Activated T-cell treated with anti-CD3 and anti-CD28 coated beads, Interleukin-2, amount 50 U/mL, for 48 hours (primary cell): Measurements from ENCODE around the gene CFHR1.
"Not testable (repeated sequence)": the region's sequence is repeated elsewhere in the genome, so short reads cannot be mapped to it uniquely, and the experiment has no call there.

Experiments
- DNase-seq, 2 experiments: peaks; one replicate each; pipeline ENCODE4 v3.0.0-alpha.2; 2020

Gene CFHR1

DNA sequence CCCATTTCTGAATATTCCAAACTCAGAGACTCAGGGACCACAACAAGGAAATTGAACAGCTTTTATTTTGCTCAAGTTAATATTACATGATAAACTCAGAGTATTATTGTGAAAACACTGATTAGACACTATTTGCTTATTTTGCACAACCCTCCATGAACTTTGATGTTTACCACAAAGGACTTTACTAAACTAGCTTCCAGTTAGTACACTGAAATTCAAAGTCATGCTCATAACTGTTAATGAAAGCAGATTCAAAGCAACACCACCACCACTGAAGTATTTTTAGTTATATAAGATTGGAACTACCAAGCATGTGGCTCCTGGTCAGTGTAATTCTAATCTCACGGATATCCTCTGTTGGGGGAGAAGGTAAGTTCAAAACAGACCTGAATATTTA is at the start of gene CFHR1:
CFHR1 (plus strand) TSS at position 201 of the 400 bp plus-strand sequence; CDS start at position 315, 114 bp downstream.
- DNase-seq, result not testable (repeated sequence)

DNA sequence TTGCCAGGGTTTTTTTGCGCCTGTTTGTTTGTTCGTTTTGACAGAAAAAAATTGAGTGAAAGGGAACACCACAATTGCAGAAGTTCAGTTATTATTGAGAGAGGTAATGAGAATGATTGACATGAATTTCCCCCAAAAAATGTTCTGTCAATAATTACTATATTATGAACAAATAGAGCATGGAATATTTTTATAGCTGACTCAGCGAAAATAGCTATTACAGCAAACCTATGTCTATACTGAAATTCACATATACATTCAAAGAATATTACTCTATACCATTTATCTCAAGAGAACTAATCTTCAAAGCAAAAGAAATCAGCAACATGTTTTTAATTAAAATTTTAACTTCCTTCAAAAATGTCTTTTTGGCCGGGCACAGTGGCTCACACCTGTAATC is 49.7 kb upstream of the CFHR1 start:
- DNase-seq, result not testable (repeated sequence)

DNA sequence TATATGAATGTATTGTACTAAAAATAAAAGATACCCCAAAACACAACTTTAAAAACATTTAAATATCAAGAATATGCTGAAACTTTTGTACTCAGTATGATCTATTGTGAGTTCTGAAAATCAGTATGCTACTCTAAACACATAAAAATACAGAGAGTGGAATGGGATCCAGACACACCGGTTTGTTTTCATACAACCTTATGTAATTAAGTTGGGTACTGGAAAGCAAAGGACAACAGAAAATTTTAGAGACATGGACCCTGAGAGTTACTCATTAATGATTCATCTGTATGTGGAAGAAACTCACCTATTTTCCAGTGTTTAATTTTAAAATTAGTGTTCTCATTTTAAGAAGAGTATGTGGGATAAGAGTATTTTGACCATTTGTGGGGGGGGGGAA is 45.8 kb upstream of the CFHR1 start:
- DNase-seq, result no peak

DNA sequence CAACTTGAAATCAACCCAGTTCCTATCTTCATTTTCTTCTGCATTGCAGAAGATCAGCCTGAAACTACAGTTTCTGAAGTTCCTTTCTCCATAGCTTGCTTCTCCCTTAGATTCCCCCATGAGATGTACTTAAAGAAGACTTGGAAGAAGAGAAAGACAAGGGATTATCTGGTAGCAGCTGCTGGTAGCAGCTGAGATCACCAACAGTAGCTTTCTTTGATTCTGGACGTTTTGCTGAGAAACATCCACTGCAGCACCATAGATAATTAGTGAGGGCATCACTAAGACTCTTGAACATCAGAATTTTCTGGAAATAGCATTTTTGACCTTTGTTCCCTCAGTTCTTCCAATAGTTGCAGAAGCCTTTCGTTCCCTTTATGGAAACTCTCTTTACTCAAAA is 45.4 kb upstream of the CFHR1 start:
- no peak for DNase-seq

DNA sequence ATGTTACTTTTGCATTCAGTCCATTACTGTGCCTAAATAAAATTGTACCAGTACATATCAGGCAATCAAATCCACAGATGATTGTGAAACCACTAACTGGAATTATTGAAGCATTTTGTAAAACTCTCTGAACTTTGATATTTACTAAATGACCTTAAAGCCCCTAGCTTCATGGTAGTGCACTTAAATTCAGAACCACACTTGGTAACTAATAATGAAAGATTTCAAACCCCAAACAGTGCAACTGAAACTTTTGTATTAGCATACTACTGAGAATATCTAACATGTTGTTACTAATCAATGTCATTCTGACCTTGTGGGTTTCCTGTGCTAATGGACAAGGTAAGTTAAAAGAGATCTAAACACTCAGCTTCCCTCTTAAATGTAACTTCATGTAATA is 44.9 kb upstream of the CFHR1 start, which contains the start of gene CFHR3:
CFHR3 (plus strand) TSS at position 238 of the 400 bp plus-strand sequence; CDS start at position 285, 47 bp downstream.
- no peak for DNase-seq

DNA sequence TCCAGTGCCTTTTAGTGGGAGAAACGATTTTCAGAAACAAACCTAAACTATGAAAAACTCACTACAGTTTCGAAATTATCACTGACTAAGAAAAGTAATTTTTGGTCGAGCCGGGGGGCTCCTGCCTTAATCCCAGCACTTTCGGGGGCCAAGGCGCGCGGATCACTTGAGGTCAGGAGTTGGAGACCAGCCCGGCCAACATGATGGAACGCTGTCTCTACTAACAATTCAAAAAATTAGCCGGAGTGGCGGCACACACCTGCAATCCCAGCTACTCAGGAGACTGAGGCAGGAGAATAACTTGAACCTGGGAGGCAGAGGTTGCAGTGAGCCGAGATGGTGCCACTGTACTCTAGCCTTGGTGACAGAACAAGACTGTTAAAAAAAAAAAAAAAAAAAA is 41.9 kb upstream of the CFHR1 start:
- no peak for DNase-seq

DNA sequence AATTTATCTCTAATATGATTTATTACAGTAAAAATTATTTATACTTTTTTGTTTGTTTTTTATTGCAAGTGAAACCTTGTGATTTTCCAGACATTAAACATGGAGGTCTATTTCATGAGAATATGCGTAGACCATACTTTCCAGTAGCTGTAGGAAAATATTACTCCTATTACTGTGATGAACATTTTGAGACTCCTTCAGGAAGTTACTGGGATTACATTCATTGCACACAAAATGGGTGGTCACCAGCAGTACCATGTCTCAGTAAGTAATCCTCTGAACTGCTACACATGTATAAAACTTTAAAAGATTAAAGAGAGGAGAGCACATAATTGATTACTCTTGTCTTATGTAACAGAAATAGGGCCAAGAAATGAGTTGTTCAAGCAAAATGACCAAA is 40.4 kb upstream of the CFHR1 start:
- no peak for DNase-seq

DNA sequence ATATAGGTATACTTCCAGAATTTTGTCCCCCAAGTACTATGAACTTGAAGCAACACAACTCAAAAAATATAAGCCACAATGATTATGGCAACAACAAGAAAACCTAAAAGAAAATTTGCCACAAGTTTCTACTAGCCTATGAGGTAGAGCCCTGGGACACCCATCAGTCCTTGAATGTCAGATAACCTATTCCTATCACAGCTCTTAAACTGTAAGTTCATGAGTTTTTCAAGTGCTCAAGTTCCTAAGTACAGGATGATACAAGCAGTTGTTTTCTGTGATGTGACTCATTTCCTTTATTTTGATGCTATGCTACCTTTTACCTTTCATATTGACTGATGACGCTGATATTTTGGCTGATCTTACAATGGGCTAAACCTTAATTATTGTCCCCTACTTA is 28.3 kb upstream of the CFHR1 start:
- not testable (repeated sequence) for DNase-seq

DNA sequence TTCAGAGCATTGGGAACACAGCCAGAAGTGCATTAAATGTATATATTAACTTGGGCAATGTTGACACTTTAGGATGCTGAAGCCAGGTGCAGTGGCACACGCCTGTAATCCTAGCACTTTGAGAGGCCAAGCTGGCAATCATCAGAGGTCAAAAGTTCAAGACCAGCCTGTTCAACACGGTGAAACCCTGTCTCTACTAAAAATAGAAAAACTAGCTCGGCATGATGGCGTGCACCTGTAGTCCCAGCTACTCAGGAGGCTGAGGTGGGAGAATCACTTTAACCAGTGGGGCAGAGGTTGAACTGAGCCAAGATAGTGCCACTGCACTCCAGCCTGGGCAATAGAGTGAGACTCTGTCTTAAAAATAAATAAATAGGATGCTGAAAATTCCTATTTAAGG is 25.4 kb upstream of the CFHR1 start:
- DNase-seq, result not testable (repeated sequence)

DNA sequence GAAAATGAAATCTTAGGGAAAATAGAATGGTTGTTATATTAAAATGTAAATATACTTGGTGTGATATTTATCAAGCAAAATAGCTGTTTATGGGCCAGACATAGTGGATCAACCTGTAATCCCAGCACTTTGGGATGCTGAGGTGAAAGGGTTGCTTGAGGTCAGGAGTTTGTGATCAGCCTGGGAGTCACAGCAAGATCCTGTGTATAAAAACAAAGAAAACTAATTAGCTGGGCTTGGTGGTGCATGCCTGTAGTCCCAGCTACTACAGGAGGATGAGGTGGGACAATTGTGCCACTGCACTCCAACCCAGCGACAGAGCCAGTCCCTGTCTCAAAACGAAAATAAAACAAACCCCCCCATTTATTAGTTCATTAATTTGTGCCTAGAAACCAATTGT is 21.6 kb upstream of the CFHR1 start:
- no peak for DNase-seq

DNA sequence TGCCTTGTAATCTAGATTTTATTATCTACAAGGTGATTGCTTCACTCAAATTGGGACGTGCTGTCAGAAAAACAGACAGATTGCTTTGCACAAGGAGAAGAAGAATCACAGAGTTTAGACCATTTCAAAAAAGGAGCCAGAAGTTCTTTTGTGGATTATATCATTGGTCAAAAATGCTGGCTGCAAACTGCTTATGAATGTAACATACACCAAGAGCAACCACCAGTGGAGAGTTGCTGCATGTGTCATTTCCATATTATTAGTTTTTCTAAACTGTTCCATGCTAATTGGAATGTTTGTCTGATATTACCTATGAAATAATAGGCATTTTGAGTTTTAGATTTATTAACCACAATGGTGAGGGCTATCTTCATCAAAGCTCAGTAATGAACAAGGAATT is 17.6 kb upstream of the CFHR1 start:
- not testable (repeated sequence) for DNase-seq

DNA sequence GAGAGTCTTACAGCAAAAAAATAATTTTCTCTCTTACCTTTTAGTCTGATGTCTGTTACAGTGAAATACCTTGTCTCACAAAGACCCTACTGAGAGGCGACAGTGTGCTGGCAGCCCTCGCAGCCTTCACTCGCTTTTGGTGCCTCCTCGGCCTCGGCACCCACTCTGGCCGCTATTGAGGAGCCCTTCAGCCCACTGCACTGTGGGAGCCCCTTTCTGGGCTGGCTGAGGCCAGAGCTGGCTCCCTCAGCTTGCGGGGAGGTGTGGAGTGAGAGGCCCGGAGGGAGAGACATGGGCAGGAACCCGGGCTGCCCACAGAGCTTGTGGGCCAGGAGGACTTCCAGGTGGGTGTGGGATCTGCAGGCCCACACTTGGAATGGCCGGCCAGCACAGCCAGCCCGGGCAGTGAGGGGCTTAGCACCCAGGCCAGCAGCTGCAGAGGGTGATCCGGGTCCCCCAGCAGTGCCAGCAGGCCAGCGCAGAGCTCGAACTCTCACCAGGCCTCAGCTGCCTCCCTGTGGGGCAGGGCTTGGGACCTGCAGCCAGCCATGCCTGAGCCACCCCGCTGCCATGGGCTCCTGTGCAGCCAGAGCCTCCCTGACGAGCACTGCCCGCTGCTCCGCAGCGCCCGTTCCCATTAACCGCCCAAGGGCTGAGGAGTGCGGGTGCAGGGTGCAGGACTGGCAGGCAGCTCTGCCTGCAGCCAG is 10.8 kb upstream of the CFHR1 start:
- no peak for DNase-seq

DNA sequence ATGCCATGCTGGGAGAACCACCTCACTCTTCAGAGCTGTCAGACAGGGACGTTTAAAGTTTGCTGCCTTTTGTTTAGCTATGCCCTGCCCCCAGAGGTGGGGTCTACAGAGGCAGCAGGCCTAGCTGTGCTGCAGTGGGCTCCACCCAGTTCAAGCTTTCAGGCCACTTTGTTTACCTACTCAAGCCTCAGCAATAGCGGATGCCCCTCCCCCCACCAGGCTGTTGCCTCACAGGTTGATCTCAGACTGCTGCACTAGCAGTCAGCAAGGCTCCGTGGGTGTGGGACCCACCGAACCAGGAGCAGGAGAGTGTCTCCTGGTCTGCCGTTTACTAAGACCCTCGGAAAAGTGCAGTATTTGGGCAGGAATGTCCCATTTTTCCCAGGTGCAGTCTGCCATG is 2.1 kb upstream of the CFHR1 start:
- not testable (repeated sequence) for DNase-seq

DNA sequence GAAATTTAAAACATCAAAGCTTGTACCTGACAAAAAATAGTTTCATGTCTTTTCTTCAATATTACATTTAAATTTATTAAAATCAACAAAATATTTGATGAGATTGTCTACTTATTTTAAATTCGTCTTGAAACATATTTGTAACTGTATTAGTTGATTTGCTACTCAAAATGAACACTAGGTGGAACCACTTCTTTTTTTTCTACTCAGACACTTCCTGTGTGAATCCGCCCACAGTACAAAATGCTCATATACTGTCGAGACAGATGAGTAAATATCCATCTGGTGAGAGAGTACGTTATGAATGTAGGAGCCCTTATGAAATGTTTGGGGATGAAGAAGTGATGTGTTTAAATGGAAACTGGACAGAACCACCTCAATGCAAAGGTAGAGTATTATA is 8.3 kb downstream of the CFHR1 start:
- DNase-seq, result not testable (repeated sequence)

DNA sequence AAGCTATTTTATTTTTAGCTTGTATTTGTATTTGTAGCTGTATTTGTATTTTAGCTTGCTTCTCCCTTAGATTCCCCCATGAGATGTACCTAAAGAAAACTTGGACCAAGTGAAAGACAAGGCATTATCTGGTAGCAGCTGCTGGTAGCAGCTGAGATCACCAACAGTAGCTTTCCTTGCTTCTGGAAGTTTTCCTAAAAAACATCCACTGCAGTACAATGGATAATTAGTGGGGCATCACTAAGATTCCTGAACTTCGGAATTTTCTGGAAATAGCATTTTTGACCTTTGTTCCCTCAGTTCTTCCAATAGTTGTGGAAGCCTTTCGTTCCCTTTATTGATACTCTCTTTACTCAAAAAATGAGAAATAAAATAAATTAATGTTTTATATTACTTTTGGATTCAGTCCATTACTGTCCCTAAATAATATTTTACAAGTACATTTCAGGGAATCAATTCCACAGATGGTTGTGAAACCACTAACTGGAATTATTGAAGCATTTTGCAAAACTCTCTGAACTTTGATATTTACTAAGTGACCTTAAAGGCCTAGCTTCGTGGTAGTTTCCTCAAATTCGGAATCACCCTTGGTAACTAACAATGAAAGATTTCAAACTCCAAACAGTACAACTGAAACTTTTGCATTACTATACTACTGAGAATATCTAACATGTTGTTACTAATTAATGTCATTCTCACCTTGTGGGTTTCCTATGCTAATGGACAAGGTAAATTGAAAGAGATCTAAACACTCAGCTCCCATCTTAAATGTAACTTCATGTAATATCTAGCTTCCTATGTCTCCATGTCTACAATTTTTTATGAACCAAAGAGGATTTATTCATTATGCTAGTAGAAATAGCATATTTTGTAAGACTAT is 30.3 kb downstream of the CFHR1 start:
- not testable (repeated sequence) for DNase-seq

DNA sequence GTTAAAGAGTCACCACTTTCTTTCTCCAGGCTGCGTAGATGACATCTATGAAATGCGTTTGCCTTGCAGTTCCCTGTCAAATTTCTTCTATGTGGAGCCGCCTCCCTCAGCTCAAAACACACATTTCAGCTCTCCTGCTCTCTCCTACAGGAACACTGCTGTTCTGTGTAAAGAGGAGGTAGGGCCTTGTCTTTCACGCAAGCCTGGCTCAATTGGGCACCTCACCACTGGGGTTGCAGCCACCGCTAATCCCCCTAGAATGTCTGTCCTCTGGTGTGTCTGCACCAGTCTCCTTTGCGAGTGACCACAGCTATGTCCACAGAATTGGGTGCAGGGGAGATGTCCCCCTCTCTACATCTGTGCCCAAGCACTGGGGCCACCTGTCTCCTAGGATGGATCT is 36.5 kb downstream of the CFHR1 start:
- no peak for DNase-seq

DNA sequence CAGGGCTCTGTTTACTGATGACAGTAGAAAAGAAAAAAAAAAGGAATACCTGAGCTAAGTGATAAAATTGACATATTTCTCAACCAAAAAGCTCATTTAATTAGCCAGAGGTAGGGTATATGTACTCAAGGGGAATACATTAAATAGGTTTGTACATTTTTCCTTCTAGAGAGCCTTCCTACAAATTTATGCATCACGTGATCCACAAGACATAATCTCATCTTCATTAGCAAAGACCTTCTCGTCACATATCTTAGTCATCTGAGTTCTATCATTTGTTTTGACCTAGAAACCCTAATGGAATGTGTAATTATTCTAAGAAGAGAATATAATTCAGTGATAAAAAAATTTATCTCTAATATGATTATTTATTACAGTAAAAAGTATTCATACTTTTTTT is 37.7 kb downstream of the CFHR1 start:
- no peak for DNase-seq

DNA sequence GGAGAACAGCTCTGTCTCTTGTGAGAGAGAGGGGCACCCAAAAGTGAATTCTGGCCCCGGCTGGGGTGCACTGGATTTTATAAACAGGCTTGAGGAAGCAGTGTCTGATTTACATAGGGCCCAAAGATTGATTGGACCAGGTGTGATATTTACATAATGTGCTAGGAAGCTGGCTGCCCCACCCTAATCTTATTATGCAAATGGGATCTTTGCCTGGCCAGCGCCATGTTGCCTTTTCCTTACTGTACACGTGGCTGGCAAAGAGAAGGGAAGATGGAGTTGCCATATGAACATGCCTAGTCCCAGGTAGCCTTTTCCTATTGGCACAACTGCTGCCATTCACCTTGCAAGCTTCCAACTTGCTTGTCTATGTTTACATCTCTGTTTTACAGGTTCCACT is 39.3 kb downstream of the CFHR1 start:
- DNase-seq, result no peak

DNA sequence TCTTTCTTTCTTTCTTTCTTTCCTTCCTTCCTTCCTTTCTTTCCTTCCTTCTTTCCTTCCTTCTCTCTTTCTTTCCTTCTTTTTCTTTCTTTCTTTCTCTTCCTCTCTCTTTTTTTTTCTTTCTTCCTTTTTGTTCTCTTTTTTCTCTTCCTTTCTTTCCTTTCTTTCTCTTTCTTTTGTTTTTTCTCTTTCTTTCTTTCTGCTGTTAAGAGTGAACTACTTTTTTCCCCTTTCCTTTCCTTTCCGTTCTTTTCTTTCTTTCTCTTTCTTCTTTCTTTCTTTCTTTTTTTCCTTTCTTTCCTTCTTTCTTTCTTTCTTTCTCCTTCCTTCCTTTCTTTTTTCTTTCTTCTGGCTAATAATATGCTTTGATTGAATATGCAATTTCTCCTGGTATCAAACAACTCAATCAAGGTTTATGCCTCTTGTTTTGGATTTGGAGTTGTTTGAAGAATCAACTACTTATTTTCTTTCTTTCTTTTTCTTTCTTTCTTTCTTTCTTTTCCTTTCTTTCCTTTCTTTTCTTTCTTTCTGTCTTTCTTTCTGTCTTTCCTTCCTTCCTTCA is 40.9 kb downstream of the CFHR1 start:
- DNase-seq, result no peak

DNA sequence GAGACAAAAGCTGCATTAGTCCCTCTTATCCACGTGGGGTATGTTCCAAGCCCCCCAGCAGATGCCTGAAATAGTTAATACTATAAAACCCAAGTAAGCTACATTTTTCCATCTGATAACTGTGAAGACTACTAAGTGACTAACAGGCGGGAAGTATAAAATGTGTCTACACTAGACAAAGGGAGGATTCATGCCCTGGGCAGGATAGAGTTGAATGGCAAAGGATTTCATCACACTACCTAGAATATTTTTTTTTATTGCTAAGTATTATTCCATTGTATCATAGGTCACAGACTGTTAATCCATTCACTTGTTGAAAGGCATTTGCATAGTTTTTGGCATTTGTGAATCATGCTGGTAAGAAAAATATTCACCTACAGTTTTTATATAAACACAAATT is 41.9 kb downstream of the CFHR1 start:
- DNase-seq, result no peak

DNA sequence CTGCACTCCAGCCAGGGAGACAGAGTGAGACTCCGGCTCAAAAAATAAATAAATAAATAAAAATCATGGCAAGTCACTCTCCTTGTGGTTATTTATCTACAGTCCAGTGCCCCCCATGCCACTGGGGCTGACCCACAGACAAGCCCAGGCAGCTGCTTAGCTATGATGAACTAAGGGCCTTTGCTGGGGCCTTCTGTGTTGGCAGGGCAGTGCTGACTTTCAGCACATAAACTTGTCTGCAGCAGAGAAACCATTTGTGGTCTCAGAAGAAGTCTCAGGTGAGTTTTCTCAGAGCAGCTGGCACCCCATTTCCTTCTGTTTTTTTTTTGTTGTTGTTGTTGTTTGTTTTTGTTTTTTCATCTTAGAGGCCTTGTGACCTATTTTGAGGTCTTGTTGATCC is 47.4 kb downstream of the CFHR1 start:
- DNase-seq, result no peak

DNA sequence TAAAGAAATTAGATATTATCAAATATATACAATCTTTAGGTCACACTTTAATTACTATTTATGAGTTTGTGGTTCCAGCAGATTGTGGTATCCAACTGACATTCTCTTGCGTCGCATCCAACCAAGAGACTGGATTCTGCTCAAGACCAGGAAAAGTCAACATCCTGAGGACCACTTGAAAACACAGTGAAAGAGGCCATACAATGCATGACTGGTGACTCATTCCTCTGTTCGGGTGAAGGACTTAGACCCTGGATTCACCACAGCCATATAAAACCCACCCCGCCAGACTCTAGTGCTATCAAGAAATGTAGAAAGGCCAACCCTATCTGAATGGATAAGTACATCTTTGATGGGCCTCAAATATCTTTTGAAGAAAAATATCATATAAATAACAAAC is 53.9 kb downstream of the CFHR1 start:
- DNase-seq, result no peak

DNA sequence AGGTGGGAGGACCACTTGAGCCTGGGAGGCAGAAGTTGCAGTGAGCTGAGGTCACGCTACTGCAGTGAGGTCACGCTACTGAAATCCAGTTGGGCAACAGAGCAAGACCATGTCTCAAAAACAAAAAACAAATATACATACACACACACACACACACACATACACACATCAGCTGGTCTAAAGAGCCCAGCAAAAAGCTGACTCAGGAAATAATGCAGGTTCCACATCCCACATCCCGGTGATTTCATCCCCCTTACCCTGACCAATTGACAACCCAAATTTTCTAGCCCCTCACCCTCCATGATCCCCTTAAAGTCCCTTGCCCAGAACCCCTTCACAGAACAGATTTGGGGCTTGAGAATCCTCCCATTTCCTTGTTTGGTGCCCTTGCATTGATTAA is 56.4 kb downstream of the CFHR1 start:
- no peak for DNase-seq

DNA sequence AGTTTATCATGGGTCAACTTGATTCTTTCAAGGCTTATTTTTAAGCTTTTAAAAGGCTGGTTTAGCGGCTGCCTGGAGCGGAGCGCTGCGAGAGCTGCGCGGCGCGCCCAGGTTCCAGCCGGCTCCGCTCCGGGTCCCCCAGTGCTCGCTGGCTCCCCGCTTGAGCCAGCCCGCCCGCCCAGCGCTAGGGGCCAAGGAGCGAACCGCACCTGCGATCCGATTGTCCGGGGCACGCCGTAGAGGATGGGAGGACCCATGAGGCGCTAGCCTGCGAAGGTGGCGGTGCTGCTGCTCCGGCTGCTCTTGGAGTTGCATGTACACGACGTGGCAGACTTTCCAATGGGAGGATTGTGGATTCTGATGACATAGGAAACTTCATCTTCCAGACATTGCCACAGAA is 58.4 kb downstream of the CFHR1 start:
- no peak for DNase-seq
